Measurements from ENCODE around the gene ANKFN1.

Gene ANKFN1

GRCh38 chr17:56448371-56448770, 295.1 kb downstream of the ANKFN1 start:
- no peaks in the 10 kb centered on the region for H3F3A ChIP-seq (ENCODE audit: insufficient read depth)
- no peak overlapping the region for H3K4me2 ChIP-seq (ENCODE audit: low read depth, low read length, poor library complexity, severe bottlenecking)
- H3K79me2 ChIP-seq (ENCODE audit: insufficient read depth, low read length): no peaks in the 10 kb centered on the region
- no peaks in the 10 kb centered on the region for H3K27me3 ChIP-seq (ENCODE audit: low read length)
- H3K9ac ChIP-seq (ENCODE audit: low read length): no peak overlapping the region
- no peaks in the 10 kb centered on the region for H3K9me2 ChIP-seq (replicated peaks; ENCODE audit: insufficient read depth, low read length)
- no peak overlapping the region for H2AFZ ChIP-seq (ENCODE audit: low read depth, low read length, severe bottlenecking)
- TF ChIP-seq CTCF (IDR thresholded peaks at IDR 0.05; ENCODE audit: insufficient read depth, low read length, poor library complexity, severe bottlenecking) (no peak), EZH2phosphoT487 (conservative IDR thresholded peaks at IDR 0.05; ENCODE audit: low read length) (no peak)
- no peak overlapping the region for H3K4me3 ChIP-seq (ENCODE audit: insufficient read depth, low read length, poor library complexity, severe bottlenecking)
- no peaks in the 10 kb centered on the region for H3K9me3 ChIP-seq (ENCODE audit: insufficient read depth, low read length)
- no peak overlapping the region for H3K27ac ChIP-seq (ENCODE audit: low read depth, low read length)
- H3K36me3 ChIP-seq (ENCODE audit: low read length): no peaks in the 10 kb centered on the region
- H4K20me1 ChIP-seq (ENCODE audit: low read depth, low read length): no peaks in the 10 kb centered on the region

GRCh38 chr17:56449176-56449575, 295.9 kb downstream of the ANKFN1 start:
- no peak overlapping the region for H2AFZ ChIP-seq (ENCODE audit: low read depth, low read length, severe bottlenecking)
- no peaks in the 10 kb centered on the region for H3K79me2 ChIP-seq (ENCODE audit: insufficient read depth, low read length)
- no peaks in the 10 kb centered on the region for H3K9me3 ChIP-seq (ENCODE audit: insufficient read depth, low read length)
- no peaks in the 10 kb centered on the region for H4K20me1 ChIP-seq (ENCODE audit: low read depth, low read length)
- H3K9ac ChIP-seq (ENCODE audit: low read length): no peak overlapping the region
- H3K27me3 ChIP-seq (ENCODE audit: low read length): no peaks in the 10 kb centered on the region
- no peaks in the 10 kb centered on the region for H3K36me3 ChIP-seq (ENCODE audit: low read length)
- no peaks in the 10 kb centered on the region for H3F3A ChIP-seq (ENCODE audit: insufficient read depth)
- H3K4me2 ChIP-seq (ENCODE audit: low read depth, low read length, poor library complexity, severe bottlenecking): no peak overlapping the region
- TF ChIP-seq EZH2phosphoT487 (conservative IDR thresholded peaks at IDR 0.05; ENCODE audit: low read length) (no peak), CTCF (IDR thresholded peaks at IDR 0.05; ENCODE audit: insufficient read depth, low read length, poor library complexity, severe bottlenecking) (no peak)
- no peak overlapping the region for H3K27ac ChIP-seq (ENCODE audit: low read depth, low read length)
- no peak overlapping the region for H3K4me3 ChIP-seq (ENCODE audit: insufficient read depth, low read length, poor library complexity, severe bottlenecking)
- no peaks in the 10 kb centered on the region for H3K9me2 ChIP-seq (replicated peaks; ENCODE audit: insufficient read depth, low read length)

GRCh38 chr17:56451629-56452028, 298.4 kb downstream of the ANKFN1 start:
- Histone ChIP-seq H3K27ac (ENCODE audit: low read depth, low read length) (no peak overlapping the region), H4K20me1 (ENCODE audit: low read depth, low read length) (no peaks in the 10 kb centered on the region), H3K9me3 (ENCODE audit: insufficient read depth, low read length) (no peaks in the 10 kb centered on the region), H3K9me2 (replicated peaks; ENCODE audit: insufficient read depth, low read length) (no peaks in the 10 kb centered on the region), H3K9ac (ENCODE audit: low read length) (no peak overlapping the region), H3K36me3 (ENCODE audit: low read length) (no peaks in the 10 kb centered on the region), H3K27me3 (ENCODE audit: low read length) (no peaks in the 10 kb centered on the region), H3K4me2 (ENCODE audit: low read depth, low read length, poor library complexity, severe bottlenecking) (no peak overlapping the region), H2AFZ (ENCODE audit: low read depth, low read length, severe bottlenecking) (no peak overlapping the region), H3K4me3 (ENCODE audit: insufficient read depth, low read length, poor library complexity, severe bottlenecking) (no peak overlapping the region), H3F3A (ENCODE audit: insufficient read depth) (no peaks in the 10 kb centered on the region), H3K79me2 (ENCODE audit: insufficient read depth, low read length) (no peaks in the 10 kb centered on the region)
- TF ChIP-seq EZH2phosphoT487 (conservative IDR thresholded peaks at IDR 0.05; ENCODE audit: low read length) (no peak), CTCF (IDR thresholded peaks at IDR 0.05; ENCODE audit: insufficient read depth, low read length, poor library complexity, severe bottlenecking) (no peak)

Data from SU-DHL-6 (cell line).